ENCODE results near the gene CSNK1E.

The CSNK1E gene

GRCh38 chr22:38327396-38327795 is 10.2 kb upstream of the CSNK1E start:
- WGBS, result 84% methylated on average over 7 of the region's 7 CpGs
- Histone ChIP-seq H3K9me3 (ENCODE audit: insufficient read depth, low read depth, low read length) (no peaks in the 10 kb centered on the region), H3K27ac (ENCODE audit: low read depth, low read length) (peak overlapping the region; percentile 41; the same call in 1 of the 2 replicates), H3K4me1 (ENCODE audit: insufficient read depth, low read length) (peaks cover 12% of the 10 kb centered on the region), H3K9ac (ENCODE audit: low read depth, low read length) (no peak overlapping the region), H3K36me3 (ENCODE audit: insufficient read depth, low read length) (peaks cover 4% of the 10 kb centered on the region; the same call in 1 of the 2 replicates), H3K27me3 (ENCODE audit: insufficient read depth, low read length) (no peaks in the 10 kb centered on the region), H3K4me3 (ENCODE audit: low read length) (no peak overlapping the region)

GRCh38 chr22:38325587-38325986 is 8.4 kb upstream of the CSNK1E start:
- peaks cover 4% of the 10 kb centered on the region; the same call in 1 of the 2 replicates for H3K36me3 ChIP-seq (ENCODE audit: insufficient read depth, low read length)
- peaks cover 12% of the 10 kb centered on the region for H3K4me1 ChIP-seq (ENCODE audit: insufficient read depth, low read length)
- peak overlapping the region; percentile 45; the same call in 1 of the 2 replicates for H3K9ac ChIP-seq (ENCODE audit: low read depth, low read length)
- no peak overlapping the region for H3K4me3 ChIP-seq (ENCODE audit: low read length)
- H3K27me3 ChIP-seq (ENCODE audit: insufficient read depth, low read length), result no peaks in the 10 kb centered on the region
- 16% methylated on average over 6 of the region's 6 CpGs for WGBS
- H3K27ac ChIP-seq (ENCODE audit: low read depth, low read length), result peak overlapping the region; percentile 88
- H3K9me3 ChIP-seq (ENCODE audit: insufficient read depth, low read depth, low read length), result no peaks in the 10 kb centered on the region

DNA sequence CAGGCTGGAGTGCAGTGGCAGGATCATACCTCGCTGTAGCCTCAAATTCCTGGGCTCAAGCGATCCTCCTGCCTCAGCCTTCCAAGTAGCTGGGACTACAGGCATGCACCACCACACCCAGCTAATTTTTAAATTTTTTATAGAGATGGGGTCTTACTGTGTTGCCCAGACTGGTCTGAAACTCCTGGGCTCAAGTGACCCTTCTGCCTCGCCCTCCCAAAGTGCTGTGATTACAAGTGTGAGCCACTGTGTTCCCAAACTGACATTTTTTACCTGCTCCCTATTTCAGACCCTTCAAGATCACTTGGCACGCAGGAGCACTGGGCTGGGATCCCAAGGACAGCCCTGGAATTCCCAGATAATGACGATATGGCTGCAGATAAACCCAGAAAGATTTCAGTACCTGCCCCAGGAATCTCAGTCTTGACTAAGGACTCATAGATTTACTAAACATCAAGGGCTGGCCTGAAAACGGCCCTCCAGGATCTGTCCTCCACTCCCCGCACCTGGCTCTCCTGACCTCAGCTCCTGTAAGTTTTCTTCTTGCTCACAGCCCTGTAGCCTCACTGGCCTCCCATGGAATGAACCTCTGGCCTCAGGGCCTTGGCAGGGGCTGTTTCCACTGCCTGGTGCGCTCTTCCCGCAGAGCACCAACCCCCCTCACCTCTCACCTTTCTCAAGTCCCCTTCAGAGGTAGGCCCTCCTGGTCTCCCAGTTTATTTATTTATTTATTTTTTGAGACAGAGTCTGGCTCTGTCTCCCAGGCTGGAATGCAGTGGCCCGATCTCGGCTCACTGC is 3.6 kb upstream of the CSNK1E start:
- Histone ChIP-seq H3K27ac (ENCODE audit: low read depth, low read length) (no peak overlapping the region), H3K27me3 (ENCODE audit: insufficient read depth, low read length) (no peaks in the 10 kb centered on the region), H3K9ac (ENCODE audit: low read depth, low read length) (no peak overlapping the region), H3K4me1 (ENCODE audit: insufficient read depth, low read length) (peaks cover 22% of the 10 kb centered on the region), H3K9me3 (ENCODE audit: insufficient read depth, low read depth, low read length) (no peaks in the 10 kb centered on the region), H3K4me3 (ENCODE audit: low read length) (no peak overlapping the region), H3K36me3 (ENCODE audit: insufficient read depth, low read length) (no peaks in the 10 kb centered on the region)
- WGBS, result 89% methylated on average over 11 of the region's 11 CpGs

DNA sequence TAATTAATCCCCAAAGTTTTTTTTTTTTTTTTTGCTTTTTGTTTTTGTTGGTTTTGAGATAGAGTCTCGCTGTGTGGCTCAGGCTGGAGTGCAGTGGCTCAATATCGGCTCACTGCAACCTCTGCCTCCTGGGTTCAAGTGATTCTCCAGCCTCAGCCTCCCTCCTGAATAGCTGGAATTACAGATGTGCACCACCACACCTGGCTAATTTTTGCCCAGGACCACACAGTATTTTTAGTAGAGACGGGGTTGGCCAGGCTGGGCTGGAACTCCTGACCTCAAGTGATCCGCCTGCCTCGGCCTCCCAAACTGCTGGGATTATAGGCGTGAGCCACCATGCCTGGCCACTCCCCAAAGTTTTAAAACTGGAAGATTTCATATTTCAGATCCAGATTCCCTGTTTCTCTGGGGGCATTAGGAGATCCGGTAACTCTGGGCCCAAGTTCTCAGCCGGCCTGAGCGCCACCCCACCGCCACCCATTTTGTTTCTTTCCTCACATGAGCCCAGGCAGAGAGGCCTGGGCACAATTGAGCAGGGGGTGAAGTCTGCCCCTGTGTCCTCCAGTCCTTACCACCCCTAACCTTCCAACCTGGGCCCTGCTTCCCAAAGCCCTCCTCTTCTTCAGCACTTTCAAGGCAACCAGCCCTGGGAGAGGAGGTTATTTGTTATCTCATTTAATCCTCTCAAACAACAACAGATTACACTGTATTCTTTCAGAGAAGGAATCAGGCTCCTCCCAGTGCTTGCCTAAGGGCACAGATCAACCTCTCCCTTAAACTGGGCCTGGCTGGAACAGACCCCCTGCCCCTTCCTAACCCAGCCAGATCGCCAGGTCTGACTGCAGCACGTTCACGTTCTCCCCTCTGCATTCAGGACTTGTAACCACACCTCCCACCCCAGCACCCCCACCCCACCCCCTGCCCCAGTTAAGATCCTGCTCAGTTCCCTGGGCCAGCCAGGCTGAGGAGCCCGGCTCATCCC is 1.9 kb upstream of the CSNK1E start:
- Histone ChIP-seq H3K36me3 (ENCODE audit: insufficient read depth, low read length) (peaks cover 1% of the 10 kb centered on the region), H3K27ac (ENCODE audit: low read depth, low read length) (peak overlapping the region; percentile 77; the same call in 1 of the 2 replicates), H3K9me3 (ENCODE audit: insufficient read depth, low read depth, low read length) (no peaks in the 10 kb centered on the region), H3K9ac (ENCODE audit: low read depth, low read length) (no peak overlapping the region; the same call in 1 of the 2 replicates), H3K4me1 (ENCODE audit: insufficient read depth, low read length) (peaks cover 38% of the 10 kb centered on the region), H3K27me3 (ENCODE audit: insufficient read depth, low read length) (no peaks in the 10 kb centered on the region), H3K4me3 (ENCODE audit: low read length) (no peak overlapping the region)
- 68% methylated on average over 14 of the region's 14 CpGs for WGBS

- no peaks in the 10 kb centered on the region for H3K9me3 ChIP-seq (ENCODE audit: insufficient read depth, low read depth, low read length)
- H3K27ac ChIP-seq (ENCODE audit: low read depth, low read length), result peak overlapping the region; percentile 57
- H3K9ac ChIP-seq (ENCODE audit: low read depth, low read length), result peak overlapping the region; percentile 77
- peak overlapping the region; percentile 68 for H3K4me3 ChIP-seq (ENCODE audit: low read length)
- no peaks in the 10 kb centered on the region for H3K27me3 ChIP-seq (ENCODE audit: insufficient read depth, low read length)
- 43% methylated on average over 18 of the region's 18 CpGs for WGBS
- peaks cover 43% of the 10 kb centered on the region for H3K4me1 ChIP-seq (ENCODE audit: insufficient read depth, low read length)
- H3K36me3 ChIP-seq (ENCODE audit: insufficient read depth, low read length), result peaks cover 11% of the 10 kb centered on the region
These were observed 922 bp upstream of the CSNK1E start for GRCh38 chr22:38317995-38318715.

- Histone ChIP-seq H3K27me3 (ENCODE audit: insufficient read depth, low read length) (no peaks in the 10 kb centered on the region), H3K27ac (ENCODE audit: low read depth, low read length) (peak overlapping the region; percentile 95), H3K9ac (ENCODE audit: low read depth, low read length) (peak overlapping the region; percentile 97), H3K36me3 (ENCODE audit: insufficient read depth, low read length) (peaks cover 26% of the 10 kb centered on the region), H3K9me3 (ENCODE audit: insufficient read depth, low read depth, low read length) (no peaks in the 10 kb centered on the region), H3K4me3 (ENCODE audit: low read length) (peak overlapping the region; percentile 89), H3K4me1 (ENCODE audit: insufficient read depth, low read length) (peaks cover 43% of the 10 kb centered on the region)
- under 1% methylated on average over 52 of the region's 52 CpGs for WGBS
These were observed 690 bp downstream of the CSNK1E start for GRCh38 chr22:38316364-38317121.

DNA sequence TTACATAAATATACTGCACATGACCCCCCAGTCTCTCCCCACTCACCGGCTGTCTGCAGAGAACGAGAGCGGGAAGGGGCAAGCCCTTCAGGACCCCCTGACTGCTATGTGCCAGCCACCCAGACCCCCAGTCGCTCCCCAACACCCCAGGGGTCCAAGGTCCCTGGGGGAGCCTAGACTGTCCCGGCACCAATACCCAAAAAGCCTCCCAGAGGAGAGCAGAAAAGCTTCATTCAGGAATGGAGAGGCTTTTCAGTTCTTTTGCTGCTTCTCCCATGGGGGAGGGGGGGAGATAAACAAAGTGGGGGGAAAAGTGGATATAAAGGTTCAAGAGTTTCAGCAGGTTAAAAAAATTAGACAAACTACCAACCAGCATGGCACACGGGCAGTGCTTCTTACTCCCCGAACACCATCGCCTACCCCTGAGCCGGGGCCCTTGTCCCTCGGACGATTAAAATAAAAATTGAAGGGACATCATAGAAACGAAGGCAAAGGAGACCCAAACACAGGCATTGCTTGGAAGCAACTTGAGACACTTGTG is 1.3 kb downstream of the CSNK1E start:
- Histone ChIP-seq H3K36me3 (ENCODE audit: insufficient read depth, low read length) (peaks cover 32% of the 10 kb centered on the region), H3K4me1 (ENCODE audit: insufficient read depth, low read length) (peaks cover 43% of the 10 kb centered on the region), H3K27ac (ENCODE audit: low read depth, low read length) (peak overlapping the region; percentile 95), H3K4me3 (ENCODE audit: low read length) (peak overlapping the region; percentile 89), H3K9me3 (ENCODE audit: insufficient read depth, low read depth, low read length) (no peaks in the 10 kb centered on the region), H3K27me3 (ENCODE audit: insufficient read depth, low read length) (no peaks in the 10 kb centered on the region), H3K9ac (ENCODE audit: low read depth, low read length) (peak overlapping the region; percentile 97)
- WGBS, result 5% methylated on average over 12 of the region's 12 CpGs

GRCh38 chr22:38314933-38315822 is 2.1 kb downstream of the CSNK1E start:
- H3K9me3 ChIP-seq (ENCODE audit: insufficient read depth, low read depth, low read length), result no peaks in the 10 kb centered on the region
- H3K4me3 ChIP-seq (ENCODE audit: low read length), result peak overlapping the region; percentile 89
- WGBS, result 55% methylated on average over 16 of the region's 21 CpGs
- H3K9ac ChIP-seq (ENCODE audit: low read depth, low read length), result peak overlapping the region; percentile 97
- H3K4me1 ChIP-seq (ENCODE audit: insufficient read depth, low read length), result peaks cover 43% of the 10 kb centered on the region
- peaks cover 39% of the 10 kb centered on the region for H3K36me3 ChIP-seq (ENCODE audit: insufficient read depth, low read length)
- no peaks in the 10 kb centered on the region for H3K27me3 ChIP-seq (ENCODE audit: insufficient read depth, low read length)
- H3K27ac ChIP-seq (ENCODE audit: low read depth, low read length), result peak overlapping the region; percentile 13; the same call in 1 of the 2 replicates

DNA sequence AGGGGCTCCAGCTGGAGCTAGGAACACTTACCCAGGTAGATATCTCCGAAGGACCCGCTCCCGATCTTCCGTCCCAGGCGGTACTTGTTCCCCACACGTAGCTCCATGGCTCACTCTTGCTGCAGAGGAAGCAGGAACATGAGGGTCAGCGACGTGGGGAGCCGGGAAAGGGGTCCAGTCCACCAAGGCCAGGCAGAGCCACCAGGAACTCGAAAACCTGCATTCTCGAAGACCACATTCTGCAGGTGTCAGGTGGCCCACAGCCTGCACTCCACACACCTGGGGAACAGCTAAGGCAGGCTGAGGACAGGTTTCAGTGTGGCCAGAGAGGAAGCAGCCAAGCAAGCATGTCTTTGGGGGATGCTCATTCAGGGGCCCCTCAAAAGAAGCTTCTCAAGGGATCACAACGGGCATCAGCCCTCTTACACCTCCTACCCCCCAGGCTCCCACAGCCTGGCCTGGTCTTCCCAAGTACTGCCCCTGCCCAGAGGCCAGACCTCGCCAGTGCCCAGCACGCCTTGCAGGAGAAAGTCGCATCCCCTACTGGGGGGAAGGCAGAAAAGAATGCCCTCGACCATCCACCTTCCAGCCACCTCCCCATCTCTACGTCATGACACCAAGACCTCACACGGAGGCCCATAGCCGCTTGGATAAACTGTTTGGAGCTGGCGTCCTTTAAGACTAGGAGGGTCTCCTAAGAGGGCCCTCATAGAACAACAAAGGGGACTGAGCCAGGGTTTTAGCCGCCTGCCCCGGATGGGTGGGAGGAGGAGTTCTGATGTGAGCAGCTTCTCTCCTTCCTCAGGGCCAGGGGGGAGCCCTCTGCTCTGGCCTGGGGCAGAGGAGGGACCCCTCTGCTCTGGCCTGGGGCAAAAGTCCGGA is 2.9 kb downstream of the CSNK1E start:
- Histone ChIP-seq H3K9ac (ENCODE audit: low read depth, low read length) (peak overlapping the region; percentile 97; the same call in 1 of the 2 replicates), H3K4me3 (ENCODE audit: low read length) (peak overlapping the region; percentile 89), H3K27ac (ENCODE audit: low read depth, low read length) (peak overlapping the region; percentile 32; the same call in 1 of the 2 replicates), H3K27me3 (ENCODE audit: insufficient read depth, low read length) (no peaks in the 10 kb centered on the region), H3K36me3 (ENCODE audit: insufficient read depth, low read length) (peaks cover 46% of the 10 kb centered on the region), H3K4me1 (ENCODE audit: insufficient read depth, low read length) (peaks cover 39% of the 10 kb centered on the region), H3K9me3 (ENCODE audit: insufficient read depth, low read depth, low read length) (no peaks in the 10 kb centered on the region)
- WGBS, result 67% methylated on average over 23 of the region's 23 CpGs
